ENCODE measurements around the gene EFCAB6. TPM values are rescaled to one million over a fixed set of nuclear protein-coding genes. Genes with fewer than 3 reads are reported as not detected.

EFCAB6 gene
- total RNA-seq, 1 donor from 2014 or later: 4.4 TPM

DNA sequence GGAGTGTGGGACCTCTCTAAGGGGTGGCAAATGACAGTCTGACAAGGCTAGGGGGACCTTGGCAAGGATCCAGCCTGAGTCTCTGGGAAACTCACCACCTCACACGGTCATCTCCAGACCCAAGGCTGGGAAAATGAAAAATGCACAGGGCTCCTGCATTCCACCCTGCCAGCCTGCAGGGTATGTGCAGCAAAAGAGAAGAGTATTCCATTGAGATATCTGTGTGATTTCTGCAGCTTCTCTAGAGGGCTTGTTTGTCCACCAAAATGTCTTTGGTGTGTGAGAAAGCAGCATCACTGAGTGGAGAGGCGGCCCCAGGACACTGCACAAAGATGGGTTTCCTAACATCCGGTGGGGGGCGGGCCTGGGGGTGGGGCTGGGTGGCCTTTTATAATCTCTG is 177.8 kb downstream of the EFCAB6 start:
- no peak for DNase-seq (ENCODE audit: low spot score)

GRCh38 chr22:43633631-43634285 is 178.3 kb downstream of the EFCAB6 start:
- ATAC-seq: no peak
- no peak for DNase-seq (ENCODE audit: low spot score)
- intact Hi-C loops (cut with DNase I): no loop called here

More for the DNA sequence above, 177.8 kb downstream of the EFCAB6 start:
- ATAC-seq: no peak
- intact Hi-C loops (cut with DNase I): no loop called here

DNA sequence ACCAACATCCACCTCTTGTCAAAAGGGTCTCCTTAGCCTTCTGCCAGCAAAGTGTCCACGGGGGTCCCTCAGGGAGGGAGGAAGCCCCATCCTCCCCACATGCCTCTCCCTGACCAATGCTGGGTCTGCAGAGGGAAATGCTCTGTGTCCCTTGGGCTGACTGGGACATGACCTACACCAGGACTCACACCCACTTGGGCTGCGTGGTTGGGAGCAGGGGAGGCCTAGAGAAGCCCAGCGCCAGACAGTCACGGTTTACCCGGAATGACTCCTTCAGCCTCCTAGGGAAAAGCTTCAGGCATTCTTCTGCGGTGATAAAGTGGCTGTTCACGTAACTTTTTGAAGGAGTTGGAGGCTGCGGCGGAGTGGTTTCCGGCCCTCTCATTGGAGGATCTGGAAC is 180.3 kb downstream of the EFCAB6 start:
- DNase-seq (ENCODE audit: low spot score) (no peak), ATAC-seq (no peak)
- intact Hi-C loops (cut with DNase I): no loop called here

DNA sequence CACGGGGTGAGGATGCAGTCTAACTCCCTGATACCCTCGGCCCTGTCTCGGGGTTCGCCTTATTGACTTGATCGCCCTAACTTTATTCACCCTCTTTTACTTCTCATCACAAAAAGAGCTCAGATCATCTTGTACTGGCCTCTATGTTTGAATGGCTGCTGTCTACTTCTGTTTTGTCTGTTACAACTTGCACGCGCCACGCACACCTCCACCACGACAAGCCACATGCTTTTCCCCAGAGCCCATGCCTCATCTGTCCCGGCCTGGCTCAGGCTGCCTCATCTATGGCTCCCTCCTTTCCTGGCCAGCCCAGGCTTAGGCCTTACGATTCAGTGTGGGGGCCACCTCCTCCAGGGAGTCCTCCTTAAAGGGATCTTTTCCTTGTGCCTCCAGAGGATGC is 180.9 kb downstream of the EFCAB6 start:
- DNase-seq (ENCODE audit: low spot score) (no peak), ATAC-seq (no peak)
- intact Hi-C loops (cut with DNase I): no loop called here

DNA sequence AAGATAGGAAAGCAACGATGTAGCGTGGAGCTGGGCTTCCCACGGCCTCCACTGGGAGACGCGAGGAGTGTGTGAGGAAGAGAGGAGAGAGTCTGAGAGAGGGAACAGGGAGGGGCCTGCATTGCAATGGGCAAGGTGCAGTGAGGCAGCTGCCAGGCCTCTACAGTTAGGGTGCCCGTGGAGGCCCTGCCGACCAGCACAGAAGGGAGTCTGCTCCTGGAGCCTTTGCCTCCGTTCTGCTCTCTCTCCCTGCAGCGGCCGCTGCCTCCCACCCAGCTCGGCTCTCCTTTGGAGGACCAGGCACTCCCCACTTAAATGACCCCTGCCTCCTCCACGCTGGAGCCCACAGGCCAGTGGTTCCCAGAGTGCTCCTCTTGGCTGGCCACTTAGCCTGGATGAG is 181.7 kb downstream of the EFCAB6 start:
- no peak for DNase-seq (ENCODE audit: low spot score)
- no peak for ATAC-seq
- intact Hi-C loops (cut with DNase I): no loop called here

- ATAC-seq (no peak), DNase-seq (ENCODE audit: low spot score) (no peak)
- intact Hi-C loops (cut with DNase I): no loop called here
Measured at GRCh38 chr22:43628250-43628649, 183.9 kb downstream of the EFCAB6 start.

DNA sequence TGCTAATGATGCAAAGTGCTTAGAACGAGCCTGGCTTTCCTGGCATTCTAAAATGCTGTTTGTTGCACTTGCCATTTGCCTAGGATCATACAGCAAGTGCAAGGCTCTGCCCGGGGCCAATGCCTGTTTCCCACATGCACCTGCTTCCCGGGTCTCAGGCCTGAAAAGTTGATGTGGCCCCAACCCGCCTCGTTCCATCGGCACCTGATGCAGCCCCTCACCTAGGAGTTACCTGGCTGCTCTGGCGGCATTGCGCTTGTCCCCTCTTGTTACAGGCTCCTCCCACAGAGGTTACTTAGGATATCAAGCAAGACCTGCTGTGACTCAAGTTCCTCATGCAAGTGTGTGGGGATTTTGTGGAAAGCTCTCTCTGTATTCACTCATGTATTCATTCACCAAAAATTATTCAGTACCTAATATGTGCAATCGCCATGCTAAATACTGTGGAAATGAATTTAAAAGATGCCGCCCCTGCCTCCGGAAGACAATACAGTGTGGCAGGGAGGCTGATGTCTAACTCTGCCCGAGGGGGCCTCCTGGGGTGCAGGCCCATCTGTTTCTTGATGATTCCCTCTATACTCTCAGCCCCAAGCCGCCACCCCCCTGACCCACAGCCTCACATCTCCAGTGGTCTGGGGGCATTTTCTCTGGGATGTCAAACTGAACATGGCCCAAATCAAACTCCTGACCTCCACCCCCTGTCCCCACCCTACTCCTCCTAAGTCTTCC is 184.5 kb downstream of the EFCAB6 start:
- no peak for ATAC-seq
- intact Hi-C loops (cut with DNase I): no loop called here
- DNase-seq (ENCODE audit: low spot score): no peak

DNA sequence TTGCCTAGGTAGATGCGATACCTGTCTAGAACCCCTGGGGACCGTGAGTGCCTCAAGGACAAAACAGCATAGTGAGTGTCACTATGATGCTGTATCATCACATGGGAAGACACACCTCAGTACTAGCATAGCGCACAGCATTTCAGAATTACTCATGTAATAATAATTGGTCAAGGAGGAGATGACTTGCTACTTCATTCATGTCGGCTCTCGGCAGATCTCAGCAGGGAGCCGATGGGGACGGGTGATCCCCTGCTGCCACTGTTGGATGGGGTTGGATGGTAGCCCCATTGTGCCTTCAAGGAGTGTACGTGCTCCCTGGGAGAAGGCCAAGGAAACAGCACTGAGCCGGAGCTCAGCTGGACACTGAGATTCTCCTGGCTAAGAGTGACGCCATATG is 186.9 kb downstream of the EFCAB6 start:
- intact Hi-C loops (cut with DNase I): no loop called here
- DNase-seq (ENCODE audit: low spot score) (no peak), ATAC-seq (no peak)

DNA sequence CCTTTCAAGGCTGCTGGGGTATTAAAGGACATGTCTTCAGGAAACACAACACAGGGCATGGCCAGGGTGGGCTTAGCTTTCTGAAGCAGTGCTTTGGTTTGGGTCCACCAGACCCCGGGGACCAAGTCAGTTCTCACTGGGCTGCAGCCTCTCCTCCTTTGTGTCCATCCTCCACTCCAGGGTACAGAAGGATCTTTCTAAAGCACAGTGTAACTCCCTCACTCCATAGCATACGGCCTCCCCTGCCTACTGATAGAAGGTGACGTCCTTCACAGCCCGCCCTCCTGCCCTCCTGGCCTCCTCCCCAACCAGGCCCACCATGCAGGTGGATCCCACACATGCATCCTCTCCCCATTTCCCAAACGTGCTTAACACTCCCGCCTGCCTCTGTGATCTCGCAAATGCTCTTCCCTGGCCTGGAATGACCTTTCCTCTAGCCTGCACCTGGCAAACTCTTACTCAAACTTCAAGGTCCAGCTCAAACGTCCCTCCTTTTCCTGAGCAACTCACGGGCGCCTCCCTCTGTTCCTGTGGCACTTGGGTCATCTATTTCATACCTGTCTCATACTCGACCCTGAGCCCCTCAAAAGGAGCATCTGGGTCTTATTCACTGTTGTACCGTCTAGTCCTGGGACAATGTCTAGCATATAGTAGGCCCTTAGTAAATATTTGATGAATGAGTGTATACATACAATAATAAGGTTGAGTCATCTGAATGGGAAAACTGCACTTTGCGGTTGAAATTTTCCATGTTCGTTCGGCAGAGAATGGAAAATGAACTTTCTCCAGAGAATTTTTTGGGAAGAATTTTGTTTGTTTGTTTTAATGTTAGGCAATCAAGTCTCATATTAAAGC is 187.7 kb downstream of the EFCAB6 start:
- no peak for ATAC-seq
- DNase-seq (ENCODE audit: low spot score): no peak
- intact Hi-C loops (cut with DNase I): no loop called here

- DNase-seq (ENCODE audit: low spot score) (no peak), ATAC-seq (no peak)
- intact Hi-C loops (cut with DNase I): no loop called here
Measured at GRCh38 chr22:43622886-43623285, 189.2 kb downstream of the EFCAB6 start.

DNA sequence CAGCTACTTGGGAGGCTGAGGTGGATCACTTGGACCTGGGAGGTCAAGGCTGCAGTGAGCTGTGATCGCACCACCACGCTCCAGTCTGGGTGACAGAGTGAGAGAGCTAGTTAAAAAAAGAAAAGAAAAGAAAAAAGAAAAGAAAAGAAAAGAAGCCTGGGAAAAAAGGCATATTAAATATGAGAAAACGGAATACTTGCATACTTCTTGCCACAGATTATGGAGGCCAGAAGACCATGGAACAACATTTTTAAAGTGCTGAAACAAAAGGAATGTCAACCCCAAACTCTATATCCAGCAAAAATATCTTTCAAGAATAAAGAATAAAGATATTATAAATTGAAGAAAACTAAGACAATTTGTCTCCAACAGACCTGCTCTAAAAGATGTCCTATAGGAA is 191.9 kb downstream of the EFCAB6 start:
- intact Hi-C loops (cut with DNase I): no loop called here
- DNase-seq (ENCODE audit: low spot score) (no peak), ATAC-seq (no peak)

DNA sequence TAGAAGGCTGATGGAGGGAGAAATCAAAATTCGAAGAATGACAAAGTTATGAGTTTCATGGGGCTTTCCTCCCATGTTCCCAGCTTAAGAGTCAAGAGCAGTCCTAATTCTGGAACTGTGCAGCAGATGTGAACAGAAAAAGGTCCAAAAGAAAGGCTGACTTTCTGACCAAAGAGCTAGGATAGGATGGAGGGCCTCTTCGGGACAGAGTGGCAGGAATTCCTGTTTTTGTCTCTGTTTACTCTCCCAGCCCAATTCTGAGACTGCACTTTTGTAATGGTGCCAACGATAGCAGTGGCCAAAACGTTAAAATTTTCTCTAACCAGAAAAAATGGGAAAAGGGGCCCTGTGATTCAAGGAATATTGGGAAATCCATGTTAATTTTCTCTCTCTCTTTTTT is 193.6 kb downstream of the EFCAB6 start:
- DNase-seq (ENCODE audit: low spot score): no peak
- ATAC-seq: no peak
- intact Hi-C loops (cut with DNase I): no loop called here

DNA sequence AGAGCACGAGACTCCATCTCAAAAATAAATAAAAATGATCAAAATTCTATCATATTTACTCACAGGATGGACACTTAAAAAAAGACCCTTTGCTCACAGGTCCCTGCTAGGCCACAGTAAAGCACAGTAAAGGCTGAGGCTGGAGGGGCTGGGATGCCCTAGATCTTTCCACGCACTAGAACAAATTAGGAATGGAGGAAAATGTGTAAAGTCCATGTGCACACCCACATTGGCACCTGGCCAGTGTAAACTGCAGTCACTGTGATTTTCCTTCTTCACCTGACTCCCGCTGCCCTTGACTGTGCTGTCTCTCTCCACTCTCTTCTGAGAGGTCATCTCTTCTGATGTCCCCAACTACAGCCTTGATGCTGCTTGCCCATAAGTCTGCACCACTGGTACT is 195.5 kb downstream of the EFCAB6 start:
- no peak for DNase-seq (ENCODE audit: low spot score)
- intact Hi-C loops (cut with DNase I): no loop called here
- no peak for ATAC-seq

DNA sequence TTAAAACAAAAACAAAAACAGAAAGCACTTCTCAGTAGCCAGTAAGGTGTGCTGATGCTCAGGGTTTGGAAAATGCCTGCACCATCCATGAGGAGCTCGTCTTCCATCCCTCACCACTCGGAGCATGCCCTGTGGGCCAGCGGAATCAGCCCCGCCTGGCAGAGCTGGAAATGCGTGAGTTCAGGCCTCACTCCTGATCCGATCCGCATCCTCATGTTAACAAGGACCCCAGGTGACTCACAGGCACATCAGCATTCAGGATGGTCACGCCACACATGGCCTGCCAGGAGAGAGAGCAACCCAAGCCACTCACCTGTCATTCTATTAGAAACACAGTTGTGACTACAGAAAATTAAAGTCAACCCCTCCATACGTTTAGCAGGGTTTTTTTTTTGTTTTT is 211.8 kb downstream of the EFCAB6 start:
- DNase-seq (ENCODE audit: low spot score): no peak
- intact Hi-C loops (cut with DNase I): no loop called here
- ATAC-seq: no peak

GRCh38 chr22:43592476-43592875 is 219.6 kb downstream of the EFCAB6 start:
- intact Hi-C loops (cut with DNase I): loop anchor here (5.0 kb wide), 1 partner anchor 105 kb away; no protein-coding TSS in a partner anchor
- no peak for ATAC-seq
- DNase-seq (ENCODE audit: low spot score): no peak

DNA sequence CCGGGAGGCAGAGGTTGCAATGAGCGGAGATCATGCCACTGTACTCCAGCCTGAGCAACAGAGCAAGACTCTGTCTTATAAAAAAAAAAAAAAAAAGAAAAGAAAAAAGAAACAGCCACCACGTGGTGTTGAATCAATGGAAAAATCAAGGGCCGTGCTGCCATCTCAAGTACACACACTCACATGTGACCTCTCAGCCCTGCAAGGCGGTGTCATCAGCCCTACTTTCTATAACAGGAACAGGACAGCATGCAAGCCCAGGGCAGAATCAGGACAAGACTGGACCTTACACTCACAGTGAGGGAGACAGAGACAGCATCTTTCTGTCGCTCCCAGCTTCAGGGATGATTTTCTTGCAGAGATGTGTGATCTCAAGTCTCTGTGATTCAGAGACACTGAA is 220.7 kb downstream of the EFCAB6 start:
- intact Hi-C loops (cut with DNase I): loop anchor here (5.0 kb wide), 1 partner anchor 106 kb away; no protein-coding TSS in a partner anchor
- ATAC-seq (no peak), DNase-seq (ENCODE audit: low spot score) (no peak)

- no peak for DNase-seq (ENCODE audit: low spot score)
- intact Hi-C loops (cut with DNase I): no loop called here
- ATAC-seq: no peak
Measured at GRCh38 chr22:43587574-43587973, 224.5 kb downstream of the EFCAB6 start.

DNA sequence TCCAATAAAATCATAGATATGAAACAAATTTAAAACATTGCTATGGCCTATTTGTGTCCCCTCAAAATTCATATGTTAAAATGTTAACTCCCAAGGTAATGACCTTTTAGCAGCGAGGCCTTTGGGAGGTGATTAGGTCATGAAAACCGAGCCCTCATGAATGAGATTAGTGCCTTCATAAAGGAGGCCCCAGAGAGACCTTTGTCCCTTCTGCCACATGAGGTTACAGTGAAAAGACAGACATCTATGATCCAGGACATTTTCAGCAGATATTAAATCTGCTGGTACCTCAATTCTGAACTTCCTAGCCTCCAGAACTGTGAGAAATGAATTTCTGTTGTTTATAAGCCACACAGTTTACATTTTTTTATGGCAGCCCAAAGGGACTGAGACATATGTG is 228.6 kb downstream of the EFCAB6 start:
- DNase-seq (ENCODE audit: low spot score): no peak
- intact Hi-C loops (cut with DNase I): no loop called here
- ATAC-seq: no peak

DNA sequence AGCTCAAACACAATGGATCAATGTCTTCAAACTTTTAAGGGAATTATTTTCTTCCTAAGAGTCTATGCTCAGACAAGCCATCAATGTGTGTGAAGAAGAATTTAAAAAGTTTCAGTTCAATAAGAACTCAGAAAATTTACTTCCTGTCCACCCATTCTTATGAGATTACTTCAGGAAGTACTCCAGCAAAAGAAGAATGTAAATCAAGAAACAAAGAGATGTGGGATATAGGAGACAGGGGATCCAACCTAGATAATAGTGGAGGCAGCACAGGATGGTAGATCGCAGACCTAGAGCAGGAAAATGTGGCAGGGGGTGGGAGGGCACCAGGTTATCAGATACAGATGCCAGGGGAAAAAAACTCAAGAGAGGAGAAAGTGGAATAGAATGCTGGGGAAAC is 229.7 kb downstream of the EFCAB6 start:
- DNase-seq (ENCODE audit: low spot score) (no peak), ATAC-seq (no peak)
- intact Hi-C loops (cut with DNase I): no loop called here

GRCh38 chr22:43580271-43580750 is 231.8 kb downstream of the EFCAB6 start:
- DNase-seq (ENCODE audit: low spot score) (no peak), ATAC-seq (no peak)
- intact Hi-C loops (cut with DNase I): no loop called here
